ENCODE results near the gene POLR3GL.

Gene POLR3GL

GRCh38 chr1:145951526-145951925, 13.0 kb upstream of the POLR3GL start:
- no peak for DNase-seq

GRCh38 chr1:145952903-145953302, 11.6 kb upstream of the POLR3GL start:
- no peak for DNase-seq

DNA sequence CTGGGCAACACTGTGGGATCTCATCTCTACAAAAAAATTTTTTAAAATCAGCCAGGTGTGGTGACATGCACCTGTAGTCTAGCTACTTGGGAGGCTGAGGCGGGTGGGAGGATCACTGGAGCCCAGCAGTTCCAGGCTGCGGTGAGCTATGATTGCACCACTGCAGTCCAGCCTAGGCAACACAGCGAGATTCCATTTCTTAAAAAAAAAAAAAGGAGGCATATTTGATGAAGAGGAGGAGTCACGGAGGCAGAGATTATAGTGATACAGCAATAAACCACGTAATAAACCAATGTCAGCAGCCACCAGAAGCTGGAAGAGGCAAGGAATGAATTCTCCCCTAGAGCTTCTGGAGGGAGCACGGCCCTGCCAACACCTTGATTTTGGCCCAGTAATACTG, 10.6 kb upstream of the POLR3GL start:
- no peak for DNase-seq

GRCh38 chr1:145955436-145955835, 9.1 kb upstream of the POLR3GL start:
- DNase-seq = no peak

DNA sequence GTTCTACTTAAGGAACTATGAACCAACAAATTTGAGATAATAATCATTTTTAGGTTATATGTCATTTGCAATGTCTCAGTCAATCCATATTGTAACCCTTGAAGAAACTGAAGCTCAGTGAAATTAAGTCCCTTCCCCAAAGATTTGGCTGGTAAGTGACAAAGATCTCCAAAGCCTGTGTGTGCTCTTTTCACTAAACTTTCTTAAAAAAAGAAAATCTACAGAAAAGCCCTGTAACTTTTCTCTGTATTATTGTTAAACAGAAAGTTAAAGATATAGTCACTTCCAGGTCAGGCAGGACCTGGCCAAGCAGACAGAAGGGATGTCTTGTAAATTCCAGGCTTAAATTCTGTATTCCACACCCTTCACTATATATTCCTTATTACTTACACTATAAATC, 8.1 kb upstream of the POLR3GL start:
- DNase-seq = no peak

- DNase-seq = peak in 1 of 2 donors; percentile 41
Measured at GRCh38 chr1:145956781-145957442, 7.6 kb upstream of the POLR3GL start.

GRCh38 chr1:145957443-145958319, 6.8 kb upstream of the POLR3GL start, which contains the start of gene LIX1L:
Gene LIX1L, minus strand, starts transcription at chr1:145958017. Its CDS starts 90 bp downstream, at chr1:145957927.
- DNase-seq = peak; percentile 94 to 95

- no peak for DNase-seq
Measured at GRCh38 chr1:145958734-145959133, 5.8 kb upstream of the POLR3GL start.

- no peak for DNase-seq
Measured at GRCh38 chr1:145959333-145959732, 5.2 kb upstream of the POLR3GL start.

DNA sequence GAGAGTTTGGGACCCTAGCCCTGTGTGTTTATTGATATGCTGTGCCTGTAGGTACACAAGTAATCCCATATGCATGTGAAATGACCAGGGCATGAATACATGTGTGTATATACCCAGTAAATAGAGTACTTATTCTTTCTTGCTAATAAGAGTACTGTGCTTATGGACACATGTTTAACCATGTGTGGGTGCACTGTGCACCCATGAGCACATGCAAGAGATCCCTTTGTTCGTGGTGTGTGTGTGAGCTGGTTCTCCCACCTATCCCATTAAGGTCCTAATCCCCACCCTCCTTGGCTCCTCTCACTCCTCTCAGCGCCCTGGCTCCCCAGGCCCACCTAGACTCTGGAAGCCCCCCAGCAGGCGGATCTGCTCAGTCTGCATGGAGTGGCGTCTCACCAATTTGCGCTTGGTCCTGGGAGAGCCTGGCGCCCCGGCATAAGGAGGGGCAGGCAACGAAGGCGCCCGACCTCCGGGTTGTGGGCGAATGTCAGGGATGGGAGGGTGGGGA, 4.5 kb upstream of the POLR3GL start:
- no peak for DNase-seq

- DNase-seq = peak; percentile 43 to 51
Measured at GRCh38 chr1:145960468-145961108, 3.9 kb upstream of the POLR3GL start.

DNA sequence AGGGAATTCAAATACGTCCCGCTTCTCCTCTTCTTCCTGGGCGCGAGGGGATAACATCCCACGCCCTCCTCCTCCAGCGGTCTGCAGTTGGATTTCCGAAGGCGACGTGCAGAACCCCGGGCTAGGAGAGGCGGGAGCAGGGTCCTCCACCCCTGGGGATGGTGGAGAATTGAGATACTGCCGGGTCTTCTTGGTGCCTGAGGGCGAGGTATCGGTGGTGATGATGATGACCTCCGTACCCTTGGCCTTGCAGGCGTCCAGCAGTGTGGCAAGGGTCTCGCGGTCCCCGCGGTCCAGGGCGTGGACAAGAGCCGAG, 3.4 kb upstream of the POLR3GL start:
- DNase-seq = no peak

- DNase-seq = peak; percentile 36
Measured at GRCh38 chr1:145961425-145962156, 2.9 kb upstream of the POLR3GL start.

DNA sequence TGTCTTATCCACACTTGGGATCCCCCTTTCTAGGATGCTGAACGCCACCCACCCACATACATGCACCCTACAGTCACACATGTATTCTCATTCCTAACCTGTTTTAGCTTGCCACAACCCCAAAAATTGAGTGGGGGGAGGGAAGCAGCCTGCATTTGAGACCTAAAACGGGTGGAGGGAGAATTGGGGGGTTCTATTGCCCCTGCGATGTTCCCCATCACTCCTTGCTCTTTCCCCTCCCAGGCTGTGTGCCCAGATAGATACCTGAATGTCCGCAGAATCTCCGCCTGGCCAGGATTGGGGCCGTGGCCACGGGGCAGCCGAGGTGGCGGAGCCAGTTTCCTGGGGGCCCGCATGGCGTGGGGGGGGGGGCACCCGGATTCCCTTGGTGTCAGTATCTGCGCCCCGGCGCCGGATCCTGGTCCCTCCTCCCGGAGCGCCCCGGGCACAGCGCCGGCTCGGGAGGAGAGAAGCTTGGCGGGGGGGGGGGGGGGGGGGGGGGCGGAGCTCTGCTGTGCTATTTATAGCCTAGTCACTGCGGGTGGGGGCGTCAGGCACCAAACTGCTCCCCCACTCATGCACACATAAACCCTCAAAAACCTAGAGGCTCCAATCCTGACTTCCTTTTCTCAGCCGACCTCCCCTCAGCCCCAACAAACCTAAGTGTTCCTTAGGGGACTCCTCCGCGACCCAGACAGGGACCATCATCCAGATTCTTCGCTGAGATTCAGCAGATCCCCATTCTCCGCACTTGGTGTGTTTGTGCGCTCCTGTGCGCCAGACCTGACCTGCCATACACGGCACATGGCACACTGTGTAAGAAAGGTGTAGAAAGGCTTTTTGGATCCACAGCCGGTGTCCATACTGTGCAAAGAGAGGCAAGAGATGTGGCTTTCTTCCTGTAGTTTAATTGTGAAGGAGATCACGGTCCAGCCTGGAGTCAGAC, 2.1 kb upstream of the POLR3GL start:
- peak in 1 of 2 donors; percentile 54 for DNase-seq

DNA sequence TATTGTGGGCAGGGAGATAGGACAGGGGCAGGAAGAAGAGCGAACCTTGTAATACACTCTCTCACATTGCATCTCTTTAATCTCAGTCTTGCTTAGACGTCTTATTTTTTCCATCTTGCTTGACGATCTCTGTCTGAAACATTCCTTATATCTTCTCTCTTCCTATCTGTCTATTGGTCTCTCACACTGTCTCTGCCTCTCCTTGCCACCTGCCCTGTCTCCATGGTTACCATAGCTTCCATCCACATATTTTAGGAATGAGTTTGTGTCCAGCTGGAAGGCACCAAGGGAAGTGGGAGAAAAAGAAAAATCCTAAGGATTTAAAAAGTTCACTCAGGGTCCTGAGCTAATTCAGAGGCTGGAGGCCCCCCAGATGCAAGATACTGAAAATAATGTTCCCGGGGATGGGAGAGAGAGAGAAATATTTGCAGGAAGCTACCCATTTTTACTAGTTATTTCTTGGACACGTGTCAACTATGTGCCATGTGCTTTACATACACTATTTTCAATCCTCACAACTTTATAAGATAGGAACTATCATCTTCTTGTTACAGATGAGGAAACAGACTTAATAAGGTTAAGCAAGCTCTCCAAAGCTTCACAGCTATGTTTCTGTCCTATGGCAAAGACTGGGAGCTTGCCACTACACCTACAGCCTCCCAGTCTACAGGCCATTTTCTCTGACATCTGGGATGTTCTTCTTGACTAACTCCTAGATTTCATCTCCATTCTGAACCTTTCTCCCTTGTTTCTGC, 1.0 kb upstream of the POLR3GL start:
- no peak for DNase-seq

- DNase-seq = no peak
Measured at GRCh38 chr1:145965119-145965744, 742 bp downstream of the POLR3GL start.

DNA sequence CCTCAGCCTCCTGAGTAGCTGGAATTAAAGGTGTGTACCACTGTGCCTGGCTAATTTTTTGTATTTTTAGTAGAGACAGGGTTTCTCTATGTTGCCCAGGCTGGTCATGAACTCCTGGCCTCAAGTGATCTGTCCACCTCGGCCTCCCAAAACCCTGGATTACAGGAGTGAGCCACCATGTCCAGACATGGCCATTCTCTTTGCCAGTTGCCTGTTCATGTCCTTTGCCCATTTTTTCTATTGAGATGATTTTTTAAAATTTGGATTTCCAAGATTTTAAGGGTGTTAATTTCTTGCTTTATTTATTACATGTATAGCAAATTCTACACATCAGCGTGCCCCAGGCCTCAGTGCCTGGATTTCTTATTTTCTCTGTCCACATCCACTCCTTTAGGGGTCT, 2.8 kb downstream of the POLR3GL start:
- DNase-seq = no peak

DNA sequence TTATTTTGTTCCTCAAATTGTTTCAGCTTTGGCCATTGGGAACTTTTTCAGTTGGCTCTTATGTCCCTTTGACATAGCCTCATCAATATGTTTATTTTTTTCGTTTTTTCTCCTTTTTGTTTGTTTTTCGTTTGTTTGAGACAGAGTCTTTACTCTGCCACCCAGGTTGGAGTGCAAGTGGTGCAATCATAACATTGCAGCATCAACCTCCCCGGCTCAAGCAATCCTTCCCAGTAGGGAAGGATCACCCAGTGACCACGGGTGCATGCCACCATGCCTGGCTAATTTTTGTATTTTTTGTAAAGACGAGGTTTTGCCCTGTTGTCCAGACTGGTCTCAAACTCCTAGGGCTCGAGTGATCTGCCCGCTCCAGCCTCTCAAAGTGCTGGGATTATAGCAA, 8.1 kb downstream of the POLR3GL start:
- no peak for DNase-seq

- DNase-seq = no peak
Measured at GRCh38 chr1:145974721-145975120, 10.2 kb downstream of the POLR3GL start.

GRCh38 chr1:145975216-145975615, 10.7 kb downstream of the POLR3GL start:
- no peak for DNase-seq

All from CD4-positive, alpha-beta T cell treated with Interleukin-4 for 1 hour (primary cell).